Endothelial cell (in vitro differentiated cells): Measurements from ENCODE around the gene PROM1. TPM values are rescaled to one million over a fixed set of nuclear protein-coding genes. Genes with fewer than 3 reads are reported as not detected.

Source experiments
- DNase-seq: peaks from one replicate; pipeline ENCODE4 v3.0.0; 2021; ENCODE audit warnings: low spot score
- H3K27ac Mint-ChIP-seq: one replicate; pipeline ENCODE4 v1.8.0; 2021; ENCODE audit warnings: mixed read lengths, inconsistent platforms; ENCODE audit not compliant: unreplicated experiment
- H3K27me3 Mint-ChIP-seq: one replicate; pipeline ENCODE4 v1.8.0; 2021; ENCODE audit warnings: mild to moderate bottlenecking, moderate library complexity, mixed read lengths, inconsistent platforms; ENCODE audit not compliant: unreplicated experiment
- H3K36me3 Mint-ChIP-seq: one replicate; pipeline ENCODE4 v1.8.0; 2021; ENCODE audit warnings: mild to moderate bottlenecking, low read depth, mixed read lengths, inconsistent platforms; ENCODE audit not compliant: unreplicated experiment
- H3K4me1 Mint-ChIP-seq: one replicate; pipeline ENCODE4 v1.8.0; 2021; ENCODE audit warnings: mild to moderate bottlenecking, mixed read lengths, inconsistent platforms; ENCODE audit not compliant: unreplicated experiment
- H3K4me3 Mint-ChIP-seq: one replicate; pipeline ENCODE4 v1.8.0; 2021; ENCODE audit warnings: mild to moderate bottlenecking, mixed read lengths, inconsistent platforms; ENCODE audit not compliant: unreplicated experiment
- H3K9me3 Mint-ChIP-seq: one replicate; pipeline ENCODE4 v1.8.0; 2021; ENCODE audit warnings: mixed read lengths, inconsistent platforms; ENCODE audit not compliant: unreplicated experiment
- total RNA-seq: library from RNA; stranded (reverse); fragmentation: NEBNext Ultra II Directional; extraction: Animal tissue kit (Norgen Biotek cat#: 25700); gene quantifications from one replicate; pipeline ENCODE4 v1.2.1, GENCODE V29; 2021; ENCODE audit not compliant: unreplicated experiment
- TF ChIP-seq, protein P1 (sequence below): fragments of 200-600 bp; sonication (generic); IDR thresholded peaks from one replicate; pipeline ENCODE4 v1.5.0; 2021; ENCODE audit warnings: antibody characterized with exemption; ENCODE audit not compliant: unreplicated experiment

PROM1 gene
- total RNA-seq, 1 donor from 2014 or later, result 12.2 TPM

DNA sequence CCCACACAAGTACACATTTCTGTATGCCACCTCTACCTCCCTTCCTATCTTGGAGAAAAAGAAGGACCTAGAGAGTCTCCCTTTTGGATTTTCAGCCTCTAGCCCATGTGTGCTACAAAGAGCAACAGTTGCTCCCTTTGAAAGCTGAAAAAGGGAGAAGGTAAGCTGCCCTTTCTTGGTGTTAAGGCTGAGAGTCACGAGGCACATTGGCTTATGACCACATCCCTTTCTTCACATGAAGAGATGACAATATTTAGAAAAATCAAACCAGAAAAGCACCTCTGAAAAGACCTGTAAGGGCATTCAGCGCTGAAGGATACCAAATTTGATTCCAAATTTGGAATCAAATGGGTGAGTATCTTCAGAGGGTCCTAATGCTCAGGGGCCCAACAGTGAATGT is 138.9 kb downstream of the PROM1 start:
- Mint-ChIP-seq H3K4me1 (no peaks in the 10 kb centered on the region), H3K27ac (no peak overlapping the region), H3K27me3 (peaks cover 2% of the 10 kb centered on the region), H3K36me3 (no peaks in the 10 kb centered on the region), H3K4me3 (no peak overlapping the region), H3K9me3 (no peaks in the 10 kb centered on the region)
- TF ChIP-seq, protein P1, sequence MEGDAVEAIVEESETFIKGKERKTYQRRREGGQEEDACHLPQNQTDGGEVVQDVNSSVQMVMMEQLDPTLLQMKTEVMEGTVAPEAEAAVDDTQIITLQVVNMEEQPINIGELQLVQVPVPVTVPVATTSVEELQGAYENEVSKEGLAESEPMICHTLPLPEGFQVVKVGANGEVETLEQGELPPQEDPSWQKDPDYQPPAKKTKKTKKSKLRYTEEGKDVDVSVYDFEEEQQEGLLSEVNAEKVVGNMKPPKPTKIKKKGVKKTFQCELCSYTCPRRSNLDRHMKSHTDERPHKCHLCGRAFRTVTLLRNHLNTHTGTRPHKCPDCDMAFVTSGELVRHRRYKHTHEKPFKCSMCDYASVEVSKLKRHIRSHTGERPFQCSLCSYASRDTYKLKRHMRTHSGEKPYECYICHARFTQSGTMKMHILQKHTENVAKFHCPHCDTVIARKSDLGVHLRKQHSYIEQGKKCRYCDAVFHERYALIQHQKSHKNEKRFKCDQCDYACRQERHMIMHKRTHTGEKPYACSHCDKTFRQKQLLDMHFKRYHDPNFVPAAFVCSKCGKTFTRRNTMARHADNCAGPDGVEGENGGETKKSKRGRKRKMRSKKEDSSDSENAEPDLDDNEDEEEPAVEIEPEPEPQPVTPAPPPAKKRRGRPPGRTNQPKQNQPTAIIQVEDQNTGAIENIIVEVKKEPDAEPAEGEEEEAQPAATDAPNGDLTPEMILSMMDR, result no peak
- no peak for DNase-seq

DNA sequence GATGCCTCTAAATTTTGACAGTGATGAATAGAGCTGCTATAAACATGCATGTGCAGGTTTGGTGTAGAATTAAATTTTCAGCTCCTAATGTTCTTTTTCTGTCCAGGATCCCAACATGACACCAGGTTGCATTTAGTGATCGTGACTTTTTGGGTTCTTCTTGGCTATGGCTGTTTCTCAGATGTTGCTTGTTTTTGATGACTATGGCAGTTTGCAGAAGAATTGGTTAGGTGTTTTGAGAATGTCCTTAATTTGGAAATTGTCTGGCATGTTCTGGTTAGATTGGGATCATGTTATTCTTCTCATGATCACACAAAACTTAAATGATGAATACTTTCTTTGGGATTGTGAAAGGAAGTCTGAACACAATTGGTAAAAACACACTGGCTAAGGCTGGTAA is 141.5 kb downstream of the PROM1 start:
- no peaks in the 10 kb centered on the region for H3K27me3 Mint-ChIP-seq
- H3K9me3 Mint-ChIP-seq, result no peaks in the 10 kb centered on the region
- H3K4me1 Mint-ChIP-seq, result peaks cover 4% of the 10 kb centered on the region
- no peak overlapping the region for H3K4me3 Mint-ChIP-seq
- H3K27ac Mint-ChIP-seq, result no peak overlapping the region
- no peaks in the 10 kb centered on the region for H3K36me3 Mint-ChIP-seq
- no peak for DNase-seq
- TF ChIP-seq, protein P1, result no peak

DNA sequence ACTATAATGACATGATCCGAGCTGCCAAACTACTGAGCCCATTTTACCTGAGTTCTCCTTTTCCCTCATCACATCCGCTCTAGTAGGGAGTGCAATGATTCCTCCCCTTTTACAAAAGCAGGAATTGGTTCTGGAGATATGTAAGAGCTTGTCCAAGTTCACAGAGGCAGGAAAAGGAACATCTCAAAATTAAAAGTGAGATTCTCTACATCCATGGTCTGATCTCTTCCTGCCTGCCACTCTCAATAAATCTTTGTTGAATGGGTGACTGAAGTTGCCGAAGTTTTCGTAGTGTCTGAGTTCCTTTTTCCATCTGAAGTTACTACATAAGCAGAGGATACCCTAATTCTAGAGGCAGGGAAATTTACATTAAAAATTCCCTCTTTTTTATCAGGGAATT is 145.2 kb downstream of the PROM1 start, which contains the start of gene FGFBP1:
TSS of gene FGFBP1 (minus strand) at position 101 of the 400 bp plus-strand sequence. CDS start 2,108 bp downstream, outside the sequence.
- H3K4me1 Mint-ChIP-seq, result peaks cover 4% of the 10 kb centered on the region
- H3K4me3 Mint-ChIP-seq, result no peak within 1 kb of the TSS
- TF ChIP-seq, protein P1, result no peak
- no peak within 1 kb of the TSS for H3K27ac Mint-ChIP-seq
- H3K36me3 Mint-ChIP-seq, result no peaks in the 10 kb centered on the region
- H3K9me3 Mint-ChIP-seq, result no peaks in the 10 kb centered on the region
- H3K27me3 Mint-ChIP-seq, result no peaks in the 10 kb centered on the region
- DNase-seq, result no peak

DNA sequence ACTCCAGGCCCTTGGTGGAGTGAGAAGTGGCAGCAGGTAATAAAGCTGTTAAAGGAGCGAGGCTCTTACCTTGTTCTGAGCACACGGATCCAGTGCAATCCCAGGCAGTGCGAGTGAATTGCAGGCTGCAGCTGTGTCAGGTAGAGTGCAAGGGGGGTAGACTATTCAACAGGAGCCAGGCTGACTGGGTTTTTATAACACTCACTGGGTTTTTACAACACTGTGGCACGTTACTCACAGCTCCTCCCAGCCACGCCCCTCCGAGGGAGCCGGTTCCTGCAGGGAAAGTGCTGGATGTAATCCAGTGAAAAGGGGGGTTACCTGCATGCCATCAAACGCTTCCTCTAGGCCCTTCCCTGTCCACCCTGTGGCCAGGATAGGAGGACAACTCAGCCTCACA is 145.6 kb downstream of the PROM1 start:
- Mint-ChIP-seq H3K27me3 (no peaks in the 10 kb centered on the region), H3K9me3 (no peaks in the 10 kb centered on the region), H3K36me3 (no peaks in the 10 kb centered on the region), H3K4me1 (peaks cover 4% of the 10 kb centered on the region), H3K27ac (no peak overlapping the region), H3K4me3 (no peak overlapping the region)
- TF ChIP-seq, protein P1, result no peak
- DNase-seq, result no peak

DNA sequence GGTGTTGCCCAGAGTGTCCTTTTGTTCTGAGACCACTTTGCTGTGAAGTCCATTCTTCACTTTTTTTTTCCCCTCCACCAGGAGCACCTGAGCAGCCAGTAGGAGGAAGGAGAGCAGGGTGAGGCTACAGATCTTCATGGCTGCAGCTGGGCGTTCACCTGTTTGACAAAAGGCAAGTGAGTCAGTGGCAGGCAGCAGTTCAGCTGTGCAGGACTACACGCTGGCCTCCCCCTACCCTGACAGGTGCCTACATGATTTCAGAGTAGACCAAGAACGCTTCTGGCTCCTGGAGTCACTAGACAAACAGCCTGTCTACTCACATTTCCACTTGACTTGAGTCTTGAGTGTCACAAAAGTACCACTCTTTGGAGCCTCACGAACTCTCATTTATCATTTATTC is 147.3 kb downstream of the PROM1 start:
- Mint-ChIP-seq H3K4me1 (peaks cover 4% of the 10 kb centered on the region), H3K9me3 (no peaks in the 10 kb centered on the region)

More for the DNA sequence above, 147.3 kb downstream of the PROM1 start:
- no peaks in the 10 kb centered on the region for H3K27me3 Mint-ChIP-seq
- H3K36me3 Mint-ChIP-seq, result no peaks in the 10 kb centered on the region
- TF ChIP-seq, protein P1, result no peak
- no peak overlapping the region for H3K27ac Mint-ChIP-seq
- no peak for DNase-seq
- no peak overlapping the region for H3K4me3 Mint-ChIP-seq
